Measurements from ENCODE around the gene LRRFIP1. TPM values are rescaled to one million over a fixed set of nuclear protein-coding genes. Genes with fewer than 3 reads are reported as not detected.

Gene LRRFIP1
- total and polyA plus RNA-seq, 2 of the 13 experiments (the other 11 are each of a cell fraction or from before 2014, with no cell fraction given): 15.9 to 40.5 TPM

DNA sequence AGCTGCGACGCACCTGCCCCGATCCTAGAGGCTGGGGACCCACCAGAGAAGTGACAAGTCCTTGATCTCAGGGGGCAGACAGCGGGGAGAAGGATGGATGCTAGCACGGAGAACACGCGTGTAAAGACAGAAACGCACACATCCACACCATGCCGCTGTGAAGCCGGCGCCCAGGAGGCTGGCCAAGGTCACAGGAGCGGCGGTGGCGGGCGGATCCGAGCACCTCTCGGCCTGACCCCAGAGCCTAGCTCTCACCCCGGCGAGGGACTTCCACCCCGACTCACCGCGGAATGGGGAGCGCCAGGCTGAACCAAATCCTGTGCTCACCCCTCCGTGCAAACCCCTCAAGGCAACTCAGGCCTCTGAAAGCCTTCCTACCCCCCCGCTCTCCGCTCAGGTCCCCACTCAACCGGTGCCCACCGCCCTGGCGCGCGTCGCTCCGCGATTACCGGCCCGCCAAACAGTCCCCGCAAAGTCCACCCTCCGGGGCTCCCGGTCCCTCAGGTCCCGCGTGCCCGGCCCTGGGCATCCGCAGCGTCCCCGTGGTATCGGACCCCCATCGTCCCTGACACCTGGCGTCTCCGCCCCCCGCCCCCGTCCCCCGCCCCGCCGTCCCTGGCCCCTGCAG lies 460 bp upstream of the LRRFIP1 start (continued):
- TF ChIP-seq EED (CRISPR knock-in tag; IDR thresholded peaks at IDR 0.05) (peak; percentile 81), ZEB1 (IDR thresholded peaks at IDR 0.05; ENCODE audit: insufficient replicate concordance, low read depth) (peak; percentile 27), MED13 (CRISPR knock-in tag; IDR thresholded peaks at IDR 0.05) (no peak), ZNF335 (CRISPR knock-in tag; IDR thresholded peaks at IDR 0.05) (no peak), KLF13 (CRISPR knock-in tag; IDR thresholded peaks at IDR 0.05) (no peak), RBAK (CRISPR knock-in tag; IDR thresholded peaks at IDR 0.05) (no peak), GATAD2A (CRISPR knock-in tag; IDR thresholded peaks at IDR 0.05) (no peak), NR2C2 (CRISPR knock-in tag; IDR thresholded peaks at IDR 0.05; ENCODE audit: borderline replicate concordance) (no peak), ZNF136 (CRISPR knock-in tag; IDR thresholded peaks at IDR 0.05; ENCODE audit: low read depth) (no peak), ZNF510 (CRISPR knock-in tag; IDR thresholded peaks at IDR 0.05; ENCODE audit: low read depth) (no peak)
- TF ChIP-seq, protein P1, sequence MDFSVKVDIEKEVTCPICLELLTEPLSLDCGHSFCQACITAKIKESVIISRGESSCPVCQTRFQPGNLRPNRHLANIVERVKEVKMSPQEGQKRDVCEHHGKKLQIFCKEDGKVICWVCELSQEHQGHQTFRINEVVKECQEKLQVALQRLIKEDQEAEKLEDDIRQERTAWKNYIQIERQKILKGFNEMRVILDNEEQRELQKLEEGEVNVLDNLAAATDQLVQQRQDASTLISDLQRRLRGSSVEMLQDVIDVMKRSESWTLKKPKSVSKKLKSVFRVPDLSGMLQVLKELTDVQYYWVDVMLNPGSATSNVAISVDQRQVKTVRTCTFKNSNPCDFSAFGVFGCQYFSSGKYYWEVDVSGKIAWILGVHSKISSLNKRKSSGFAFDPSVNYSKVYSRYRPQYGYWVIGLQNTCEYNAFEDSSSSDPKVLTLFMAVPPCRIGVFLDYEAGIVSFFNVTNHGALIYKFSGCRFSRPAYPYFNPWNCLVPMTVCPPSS (IDR thresholded peaks at IDR 0.05): no peak
- TF ChIP-seq, protein P2, sequence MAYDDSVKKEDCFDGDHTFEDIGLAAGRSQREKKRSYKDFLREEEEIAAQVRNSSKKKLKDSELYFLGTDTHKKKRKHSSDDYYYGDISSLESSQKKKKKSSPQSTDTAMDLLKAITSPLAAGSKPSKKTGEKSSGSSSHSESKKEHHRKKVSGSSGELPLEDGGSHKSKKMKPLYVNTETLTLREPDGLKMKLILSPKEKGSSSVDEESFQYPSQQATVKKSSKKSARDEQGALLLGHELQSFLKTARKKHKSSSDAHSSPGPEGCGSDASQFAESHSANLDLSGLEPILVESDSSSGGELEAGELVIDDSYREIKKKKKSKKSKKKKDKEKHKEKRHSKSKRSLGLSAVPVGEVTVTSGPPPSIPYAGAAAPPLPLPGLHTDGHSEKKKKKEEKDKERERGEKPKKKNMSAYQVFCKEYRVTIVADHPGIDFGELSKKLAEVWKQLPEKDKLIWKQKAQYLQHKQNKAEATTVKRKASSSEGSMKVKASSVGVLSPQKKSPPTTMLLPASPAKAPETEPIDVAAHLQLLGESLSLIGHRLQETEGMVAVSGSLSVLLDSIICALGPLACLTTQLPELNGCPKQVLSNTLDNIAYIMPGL (CRISPR knock-in tag; IDR thresholded peaks at IDR 0.05; ENCODE audit: borderline replicate concordance in 1 of 2, low read depth in 1 of 2): 0 out of 4 replicates have a peak, but pooled peaks of 1 of the 2 experiments have one; percentile 47
- TF ChIP-seq, protein P3, sequence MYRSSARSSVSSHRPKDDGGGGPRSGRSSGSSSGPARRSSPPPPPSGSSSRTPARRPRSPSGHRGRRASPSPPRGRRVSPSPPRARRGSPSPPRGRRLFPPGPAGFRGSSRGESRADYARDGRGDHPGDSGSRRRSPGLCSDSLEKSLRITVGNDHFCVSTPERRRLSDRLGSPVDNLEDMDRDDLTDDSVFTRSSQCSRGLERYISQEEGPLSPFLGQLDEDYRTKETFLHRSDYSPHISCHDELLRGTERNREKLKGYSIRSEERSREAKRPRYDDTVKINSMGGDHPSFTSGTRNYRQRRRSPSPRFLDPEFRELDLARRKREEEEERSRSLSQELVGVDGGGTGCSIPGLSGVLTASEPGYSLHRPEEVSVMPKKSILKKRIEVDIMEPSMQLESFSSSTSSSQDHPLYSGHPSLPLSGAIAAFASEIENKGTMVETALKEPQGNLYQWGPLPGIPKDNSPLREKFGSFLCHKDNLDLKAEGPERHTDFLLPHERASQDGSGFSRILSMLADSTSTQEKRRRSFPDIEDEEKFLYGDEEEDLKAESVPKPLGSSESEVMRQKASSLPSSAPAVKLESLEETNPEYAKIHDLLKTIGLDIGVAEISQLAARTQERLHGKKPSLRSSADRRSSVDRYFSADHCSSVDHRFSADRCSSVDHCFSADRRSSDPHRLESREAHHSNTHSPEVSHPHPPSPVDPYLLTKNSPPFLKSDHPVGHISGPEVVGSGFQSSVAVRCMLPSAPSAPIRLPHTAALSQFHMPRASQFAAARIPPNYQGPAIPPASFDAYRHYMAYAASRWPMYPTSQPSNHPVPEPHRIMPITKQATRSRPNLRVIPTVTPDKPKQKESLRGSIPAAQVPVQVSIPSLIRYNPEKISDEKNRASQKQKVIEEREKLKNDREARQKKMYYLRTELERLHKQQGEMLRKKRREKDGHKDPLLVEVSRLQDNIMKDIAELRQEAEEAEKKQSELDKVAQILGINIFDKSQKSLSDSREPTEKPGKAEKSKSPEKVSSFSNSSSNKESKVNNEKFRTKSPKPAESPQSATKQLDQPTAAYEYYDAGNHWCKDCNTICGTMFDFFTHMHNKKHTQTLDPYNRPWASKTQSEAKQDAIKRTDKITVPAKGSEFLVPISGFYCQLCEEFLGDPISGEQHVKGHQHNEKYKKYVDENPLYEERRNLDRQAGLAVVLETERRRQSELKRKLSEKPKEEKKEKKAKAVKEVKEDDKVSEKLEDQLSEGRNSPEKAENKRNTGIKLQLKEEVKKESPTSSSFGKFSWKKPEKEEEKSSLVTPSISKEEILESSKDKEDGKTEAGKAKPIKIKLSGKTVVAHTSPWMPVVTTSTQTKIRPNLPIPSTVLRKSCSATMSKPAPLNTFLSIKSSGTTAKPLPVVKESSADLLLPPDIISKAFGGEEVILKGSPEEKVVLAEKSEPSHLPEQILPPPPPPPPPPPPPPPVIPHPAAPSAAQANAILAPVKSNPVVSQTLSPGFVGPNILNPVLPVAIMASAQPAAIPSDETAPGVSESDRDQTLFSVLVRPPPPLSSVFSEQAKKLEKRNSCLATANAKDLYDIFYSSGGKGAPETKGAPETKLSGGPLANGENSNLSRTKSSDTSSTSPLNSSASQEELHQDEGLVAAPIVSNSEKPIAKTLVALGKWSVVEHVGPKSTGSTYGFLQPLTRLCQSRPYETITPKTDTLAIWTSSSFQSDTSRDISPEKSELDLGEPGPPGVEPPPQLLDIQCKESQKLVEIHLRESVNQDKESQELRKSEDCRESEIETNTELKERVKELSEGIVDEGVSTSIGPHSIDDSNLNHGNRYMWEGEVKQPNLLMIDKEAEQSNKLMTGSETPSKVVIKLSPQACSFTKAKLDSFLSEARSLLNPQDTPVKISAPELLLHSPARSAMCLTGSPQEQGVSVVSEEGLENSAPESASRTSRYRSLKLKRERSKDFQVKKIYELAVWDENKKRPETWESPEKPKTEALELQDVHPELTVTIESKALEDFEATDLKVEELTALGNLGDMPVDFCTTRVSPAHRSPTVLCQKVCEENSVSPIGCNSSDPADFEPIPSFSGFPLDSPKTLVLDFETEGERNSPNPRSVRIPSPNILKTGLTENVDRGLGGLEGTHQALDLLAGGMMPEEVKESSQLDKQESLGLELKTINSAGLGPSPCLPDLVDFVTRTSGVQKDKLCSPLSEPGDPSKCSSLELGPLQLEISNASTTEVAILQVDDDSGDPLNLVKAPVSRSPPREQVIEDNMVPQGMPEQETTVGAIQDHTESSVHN (CRISPR knock-in tag; IDR thresholded peaks at IDR 0.05): no peak
- TF ChIP-seq, protein P4, sequence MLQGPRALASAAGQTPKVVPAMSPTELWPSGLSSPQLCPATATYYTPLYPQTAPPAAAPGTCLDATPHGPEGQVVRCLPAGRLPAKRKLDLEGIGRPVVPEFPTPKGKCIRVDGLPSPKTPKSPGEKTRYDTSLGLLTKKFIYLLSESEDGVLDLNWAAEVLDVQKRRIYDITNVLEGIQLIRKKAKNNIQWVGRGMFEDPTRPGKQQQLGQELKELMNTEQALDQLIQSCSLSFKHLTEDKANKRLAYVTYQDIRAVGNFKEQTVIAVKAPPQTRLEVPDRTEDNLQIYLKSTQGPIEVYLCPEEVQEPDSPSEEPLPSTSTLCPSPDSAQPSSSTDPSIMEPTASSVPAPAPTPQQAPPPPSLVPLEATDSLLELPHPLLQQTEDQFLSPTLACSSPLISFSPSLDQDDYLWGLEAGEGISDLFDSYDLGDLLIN (CRISPR knock-in tag; IDR thresholded peaks at IDR 0.05; ENCODE audit: borderline replicate concordance): no peak

Data from HepG2 (cell line).